ENCODE measurements around the gene ALOX15.
A peak's percentile ranks its signal among the peaks of the same experiment; 100 is the strongest.
"Not testable (repeated sequence)": the region's sequence is repeated elsewhere in the genome, so short reads cannot be mapped to it uniquely, and the experiment has no call there.

Gene ALOX15

DNA sequence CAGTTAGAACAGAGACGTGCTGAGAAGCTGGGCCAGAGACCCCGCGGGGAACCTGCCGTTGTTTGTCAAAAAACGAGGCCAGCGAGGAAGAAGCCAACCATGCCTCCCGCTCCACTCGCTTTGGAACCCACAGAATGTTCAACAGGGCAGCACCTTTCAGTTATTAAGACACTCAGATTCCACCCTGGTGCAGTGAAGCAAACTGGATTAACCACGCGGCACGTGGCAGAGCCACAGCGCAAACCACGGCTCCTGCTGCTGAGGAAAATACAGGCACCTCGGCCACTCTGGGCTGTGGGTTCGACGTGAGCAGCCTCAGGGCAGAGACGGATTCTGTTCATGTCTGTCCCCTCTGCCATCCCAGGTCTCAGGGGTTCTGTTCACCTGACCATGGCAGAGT lies 24.4 kb downstream of the ALOX15 start:
- DNase-seq, result no peak

DNA sequence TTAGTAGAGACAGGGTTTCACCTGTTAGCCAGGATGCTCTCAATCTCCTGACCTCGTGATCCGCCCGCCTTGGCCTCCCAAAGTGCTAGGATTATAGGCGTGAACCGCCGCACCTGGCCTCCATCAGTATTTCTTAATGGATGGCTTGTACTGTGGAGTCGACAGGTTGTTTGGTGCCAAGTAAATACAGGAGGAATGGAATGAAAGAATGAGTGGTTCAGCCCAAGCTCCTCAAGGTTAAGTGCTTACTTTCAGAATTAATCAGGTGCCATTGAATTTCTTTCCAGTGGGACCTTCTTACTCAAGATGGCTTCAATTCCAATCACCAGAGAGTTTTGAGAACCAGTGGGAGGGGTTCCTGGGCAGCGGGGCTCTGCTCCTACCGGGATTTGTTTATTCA lies 25.0 kb downstream of the ALOX15 start:
- no peak for DNase-seq

DNA sequence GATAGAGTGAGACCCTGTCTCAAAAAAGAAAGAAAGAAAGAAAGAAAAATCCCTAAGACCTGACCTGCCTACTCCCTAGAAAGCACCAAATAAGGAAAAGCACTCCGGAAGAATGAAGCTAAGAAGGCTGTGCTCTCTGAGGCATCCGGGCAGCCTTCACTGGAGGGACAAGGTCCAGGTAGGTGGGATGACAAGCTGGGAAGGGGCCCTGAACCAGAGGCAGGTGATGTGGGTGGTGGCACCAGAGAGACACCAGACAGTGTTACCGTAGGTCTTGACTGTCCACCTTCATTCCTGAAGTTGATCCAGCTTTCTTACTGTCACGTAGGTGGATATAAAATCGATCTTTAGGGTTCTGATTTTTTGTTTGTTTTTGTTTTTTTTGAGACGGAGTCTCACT lies 30.8 kb downstream of the ALOX15 start:
- no peak for DNase-seq

DNA sequence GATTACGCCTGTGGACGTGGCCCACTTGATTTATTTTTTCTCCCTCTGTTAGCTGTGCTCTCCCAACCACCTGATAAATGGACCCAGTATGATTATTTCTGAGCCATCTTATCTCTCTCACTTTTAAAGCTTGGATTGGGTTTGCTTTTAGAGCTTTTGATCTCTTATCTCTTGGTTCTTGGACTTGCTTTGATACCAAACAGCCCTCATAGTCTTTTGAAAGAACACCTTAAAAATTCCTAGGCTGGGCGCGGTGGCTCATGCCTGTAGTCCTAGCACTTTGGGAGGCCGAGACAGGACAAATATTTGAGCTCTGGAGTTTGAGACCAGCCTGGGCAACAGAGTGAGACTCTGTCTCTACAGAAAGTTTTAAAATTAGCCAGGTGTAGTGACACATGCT lies 31.3 kb downstream of the ALOX15 start:
- DNase-seq, result no peak

DNA sequence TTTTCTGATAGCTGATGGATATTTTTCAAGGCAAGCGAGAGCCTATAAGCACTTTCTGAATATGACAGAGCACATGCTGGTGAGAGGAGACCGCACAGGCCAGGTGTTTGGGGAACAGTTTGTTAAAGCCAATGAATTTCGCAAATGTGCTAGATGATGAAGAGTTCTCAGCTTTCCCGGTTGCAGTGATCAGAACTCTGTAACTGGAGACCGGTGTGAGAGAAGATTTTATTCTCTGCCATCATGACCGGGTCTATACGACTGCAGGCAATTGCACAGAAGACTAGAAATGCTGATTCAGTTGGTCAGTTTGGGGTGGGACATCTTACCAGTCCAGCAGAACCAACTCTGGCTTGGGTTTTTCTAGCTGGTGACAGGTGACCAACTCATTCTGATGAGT lies 31.7 kb downstream of the ALOX15 start:
- DNase-seq, result no peak

DNA sequence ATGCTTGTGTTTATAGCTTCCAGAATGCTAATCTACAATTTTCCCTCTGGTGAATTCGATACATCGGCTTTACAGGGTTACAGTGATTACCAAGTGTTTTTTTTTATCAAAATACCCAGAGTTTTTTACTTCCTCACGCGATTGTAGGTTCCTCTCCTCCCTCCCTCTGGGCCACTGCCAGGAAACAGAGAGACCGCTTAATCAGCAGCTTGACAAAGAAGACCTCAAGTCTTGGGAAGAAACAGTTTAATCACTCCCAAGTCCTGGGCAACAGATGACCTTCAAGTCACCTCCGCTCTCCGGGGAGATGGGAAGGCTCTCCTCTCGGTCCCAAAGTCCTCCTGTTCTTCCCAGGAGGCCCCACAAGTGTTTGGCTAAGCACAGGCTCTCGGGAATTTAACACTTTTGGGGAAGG lies 33.7 kb downstream of the ALOX15 start:
- peak; percentile 64 for DNase-seq

DNA sequence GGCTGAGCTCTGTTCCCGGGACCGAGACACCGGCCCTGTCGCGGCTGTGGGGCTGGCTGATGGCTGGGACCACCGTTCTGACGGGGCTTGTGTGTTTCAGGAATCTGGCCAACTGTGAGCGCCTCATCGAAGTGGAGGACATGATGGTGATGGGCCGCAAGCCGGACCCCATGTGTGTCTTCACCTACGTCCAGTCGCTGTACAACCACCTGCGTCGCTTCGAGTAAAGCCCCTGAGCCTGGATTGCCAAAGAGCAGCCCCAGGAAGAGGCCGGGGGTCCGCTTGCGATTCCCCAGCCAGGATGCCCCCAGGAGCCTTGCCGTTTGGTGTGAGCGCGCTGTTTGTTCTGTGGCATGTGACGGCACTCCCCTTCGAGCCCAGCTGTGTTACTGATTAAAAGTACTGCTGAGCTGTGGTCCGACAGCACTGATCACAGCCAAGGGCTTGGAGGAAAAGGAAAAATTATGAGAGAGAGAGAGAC lies 34.2 kb downstream of the ALOX15 start:
- DNase-seq, result no peak

DNA sequence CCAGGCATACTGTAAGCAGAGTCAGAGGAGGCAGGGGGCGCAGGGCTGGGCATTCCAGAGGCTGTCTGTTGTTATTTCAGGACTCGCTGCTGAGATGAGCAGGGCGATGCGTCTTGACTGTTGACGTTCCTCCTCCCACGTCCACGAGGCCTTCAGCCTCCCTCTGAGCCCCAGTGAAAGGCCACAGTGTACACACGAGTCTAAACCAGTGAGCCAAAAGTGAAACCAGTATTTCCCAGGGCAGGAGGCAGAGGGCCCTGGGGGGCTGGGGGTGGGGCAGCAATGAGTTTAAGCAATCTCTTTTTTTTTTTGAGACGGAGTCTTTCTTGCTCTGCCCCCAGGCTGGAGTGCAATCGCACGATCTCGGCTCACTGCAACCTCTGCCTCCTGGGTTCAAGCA lies 35.7 kb downstream of the ALOX15 start:
- DNase-seq, result peak; percentile 28

DNA sequence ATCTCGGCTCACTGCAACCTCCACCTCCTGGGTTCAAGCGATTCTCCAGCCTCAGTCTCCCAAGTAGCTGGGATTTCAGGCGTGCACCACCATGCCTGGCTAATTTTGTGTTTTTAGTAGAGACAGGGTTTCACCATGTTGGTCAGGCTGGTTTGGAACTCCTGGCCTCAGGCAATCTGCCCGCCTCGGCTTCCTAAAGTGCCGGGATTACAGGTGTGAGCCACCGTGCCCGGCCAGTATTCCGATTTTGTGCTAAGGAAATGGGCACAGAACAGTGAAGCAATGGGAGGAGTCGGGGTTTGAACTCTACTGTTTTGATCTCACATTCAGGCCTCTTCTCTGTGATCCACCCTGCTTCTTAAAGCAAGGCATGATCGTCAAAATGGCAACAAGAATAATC lies 36.7 kb downstream of the ALOX15 start:
- not testable (repeated sequence) for DNase-seq

DNA sequence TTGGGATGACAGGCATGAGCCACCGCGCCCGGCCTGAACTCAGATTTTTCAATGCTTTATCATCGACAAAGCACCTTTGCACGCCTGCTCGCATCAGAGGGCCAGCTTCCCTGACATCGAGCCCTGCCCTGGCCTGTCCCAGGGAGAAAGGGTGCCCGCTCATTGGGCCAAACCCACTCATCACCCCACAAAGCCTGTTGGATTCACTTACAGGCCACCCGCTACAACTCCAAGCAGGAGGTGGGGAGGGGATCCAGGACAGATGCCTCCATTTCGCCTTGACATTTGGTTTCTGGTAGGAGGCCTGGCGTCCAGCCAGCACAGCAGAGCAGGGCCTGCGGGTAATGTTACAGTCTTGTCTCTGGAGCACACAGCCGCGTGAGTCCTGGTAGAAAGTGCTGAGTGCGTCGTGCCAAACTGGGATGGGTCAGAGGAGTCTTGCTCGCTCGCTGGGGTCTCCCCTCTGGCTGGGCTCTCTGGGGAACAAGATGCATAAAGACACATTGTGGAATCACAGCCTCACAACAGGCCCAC lies 37.3 kb downstream of the ALOX15 start:
- peak; percentile 53 for DNase-seq

DNA sequence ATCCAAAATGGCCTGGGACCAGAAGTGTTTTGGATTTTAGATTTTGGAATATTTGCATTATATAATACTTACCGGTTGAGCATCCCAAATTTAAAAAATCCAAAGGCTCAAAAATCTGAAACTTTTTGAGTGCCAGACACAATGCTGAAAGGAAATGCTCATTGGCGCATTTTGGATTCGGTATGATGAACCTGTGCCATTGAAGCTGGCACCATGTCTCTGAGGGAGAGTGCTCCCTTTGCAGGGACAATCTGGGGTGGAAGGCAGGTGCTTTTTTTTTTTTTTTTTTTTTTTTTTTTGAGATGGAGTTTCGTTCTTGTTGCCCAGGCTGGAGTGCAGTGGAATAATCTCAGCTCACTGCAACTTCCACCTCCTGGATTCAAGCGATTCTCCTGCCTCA lies 39.4 kb downstream of the ALOX15 start:
- no peak for DNase-seq

DNA sequence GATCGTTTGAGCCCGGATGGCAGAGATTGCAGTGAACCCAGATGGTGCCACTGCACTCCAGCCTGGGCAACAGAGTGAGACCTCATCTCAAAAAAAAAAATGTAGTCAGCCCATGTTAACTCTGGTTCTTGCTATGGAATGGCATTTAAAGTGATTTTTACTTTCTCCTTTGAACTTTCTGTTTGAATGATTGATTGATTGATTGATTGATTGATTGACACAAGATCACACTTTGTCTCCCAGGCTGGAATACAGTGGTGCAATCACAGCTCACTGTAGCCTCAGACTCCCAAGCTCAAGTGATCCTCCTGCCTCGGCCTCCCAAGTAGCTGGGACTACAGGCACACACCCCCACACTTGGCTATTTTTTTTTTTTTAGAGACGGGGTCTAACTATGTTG lies 40.2 kb downstream of the ALOX15 start:
- DNase-seq, result no peak

DNA sequence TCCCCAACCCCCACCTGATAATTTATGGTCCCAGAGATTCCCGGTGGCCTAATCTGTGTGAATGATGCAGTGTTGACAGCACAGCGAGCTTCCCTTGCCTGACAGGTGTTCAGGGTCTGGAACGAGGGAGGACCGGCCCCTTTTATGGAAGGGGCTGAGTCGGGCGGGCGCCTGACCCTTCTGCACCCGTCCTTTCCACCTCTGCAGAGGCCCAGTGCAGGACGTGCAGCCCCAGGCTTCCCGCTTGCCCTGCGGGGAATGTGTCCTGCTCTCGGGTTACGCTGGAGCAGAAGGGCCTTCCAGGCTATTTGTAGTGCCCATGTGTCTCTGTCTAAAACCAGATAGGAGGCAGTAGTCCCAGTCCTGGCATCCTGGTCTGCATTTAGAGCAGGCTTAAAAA lies 40.9 kb downstream of the ALOX15 start:
- no peak for DNase-seq

DNA sequence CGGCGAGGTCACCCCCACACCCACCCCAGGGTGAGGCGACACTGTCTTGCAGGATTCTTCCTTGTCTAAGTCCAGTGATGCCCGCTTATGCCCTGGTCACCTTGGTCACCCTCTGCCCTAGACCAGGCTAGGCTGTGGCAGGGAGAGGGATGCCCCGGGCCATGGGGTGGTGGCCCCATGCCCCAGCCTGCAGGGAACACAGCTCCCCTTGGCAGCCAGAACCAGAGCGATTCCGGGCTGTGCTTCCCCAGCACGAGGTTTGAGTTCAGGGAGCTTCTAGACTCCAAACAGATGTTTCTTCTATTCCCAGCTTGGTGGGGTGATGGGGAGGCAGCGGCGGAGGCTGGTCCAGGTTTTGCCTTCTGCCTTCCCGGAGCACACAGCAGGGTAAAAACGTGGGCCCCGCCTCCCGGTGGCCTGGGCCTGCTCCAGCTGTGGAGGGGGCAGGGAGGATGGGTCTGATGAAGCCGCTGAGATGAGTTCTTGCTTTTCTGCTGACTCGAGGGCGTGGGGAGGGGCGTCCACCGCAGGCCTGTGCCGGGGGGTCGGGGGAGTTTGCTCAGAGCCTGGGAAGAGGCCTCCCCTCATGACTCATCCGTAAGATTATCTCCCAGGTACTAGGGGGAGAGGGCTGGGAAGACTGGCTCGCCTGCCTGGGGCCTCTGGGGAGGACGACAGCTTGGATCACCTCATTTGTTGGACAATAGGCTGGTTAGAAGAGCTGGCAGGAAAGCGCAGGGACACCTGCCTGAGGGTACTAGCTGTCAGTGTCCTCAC lies 41.8 kb downstream of the ALOX15 start:
- DNase-seq, result peak; percentile 10

DNA sequence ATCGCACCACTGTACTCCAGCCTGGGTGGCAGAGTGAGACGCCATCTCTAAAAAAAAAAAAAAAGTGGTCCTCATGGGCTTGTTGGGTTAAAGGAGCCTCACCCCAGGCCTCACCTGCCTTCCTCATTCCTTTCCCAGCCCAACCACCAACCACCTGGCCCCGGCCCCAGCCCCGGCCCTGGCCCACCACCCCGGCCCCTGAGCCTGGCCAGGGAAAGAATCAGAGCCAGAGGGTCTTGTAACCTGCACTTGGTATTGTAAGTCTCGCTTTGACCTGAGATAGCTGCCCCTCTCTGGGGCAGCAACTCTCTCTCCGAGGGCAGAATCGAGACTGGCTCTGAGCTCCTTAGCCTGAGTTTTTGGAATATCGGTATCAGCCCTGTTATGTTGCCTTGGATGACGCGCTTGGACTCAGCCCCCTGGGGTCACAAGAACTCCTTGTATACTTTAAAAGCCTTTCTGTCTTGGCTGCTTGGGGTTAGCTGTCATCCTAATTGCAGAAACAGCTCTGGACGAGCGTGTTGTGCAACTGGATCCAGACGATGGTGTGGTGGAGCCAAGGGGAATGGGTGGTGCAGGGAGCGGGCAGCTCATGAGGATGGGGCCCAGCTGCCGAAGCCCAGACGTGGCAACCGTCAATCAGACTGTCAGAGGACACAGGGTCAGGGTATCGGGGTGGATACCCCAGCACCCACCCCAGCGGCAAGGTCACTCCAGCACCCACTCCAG lies 42.5 kb downstream of the ALOX15 start:
- no peak for DNase-seq

DNA sequence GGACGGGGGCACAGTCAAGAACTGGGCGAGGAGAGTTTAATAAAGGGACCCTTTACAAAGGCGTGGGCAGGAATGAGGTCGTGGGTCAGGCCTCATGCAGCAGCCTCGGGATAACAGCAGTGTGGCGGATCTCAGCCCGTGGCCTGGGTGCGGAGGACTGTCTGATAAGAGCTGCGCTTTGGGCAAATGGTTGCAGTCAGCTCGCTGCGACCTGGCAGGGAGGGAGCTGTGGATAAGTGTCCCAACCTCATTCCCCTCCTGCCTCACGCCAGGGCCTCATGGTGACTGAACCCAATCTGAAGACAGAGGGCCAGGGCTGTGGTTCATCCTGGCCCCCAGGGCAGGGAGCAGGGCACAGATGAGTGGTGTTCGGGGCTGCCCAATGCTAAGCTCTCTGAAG lies 43.5 kb downstream of the ALOX15 start:
- no peak for DNase-seq

DNA sequence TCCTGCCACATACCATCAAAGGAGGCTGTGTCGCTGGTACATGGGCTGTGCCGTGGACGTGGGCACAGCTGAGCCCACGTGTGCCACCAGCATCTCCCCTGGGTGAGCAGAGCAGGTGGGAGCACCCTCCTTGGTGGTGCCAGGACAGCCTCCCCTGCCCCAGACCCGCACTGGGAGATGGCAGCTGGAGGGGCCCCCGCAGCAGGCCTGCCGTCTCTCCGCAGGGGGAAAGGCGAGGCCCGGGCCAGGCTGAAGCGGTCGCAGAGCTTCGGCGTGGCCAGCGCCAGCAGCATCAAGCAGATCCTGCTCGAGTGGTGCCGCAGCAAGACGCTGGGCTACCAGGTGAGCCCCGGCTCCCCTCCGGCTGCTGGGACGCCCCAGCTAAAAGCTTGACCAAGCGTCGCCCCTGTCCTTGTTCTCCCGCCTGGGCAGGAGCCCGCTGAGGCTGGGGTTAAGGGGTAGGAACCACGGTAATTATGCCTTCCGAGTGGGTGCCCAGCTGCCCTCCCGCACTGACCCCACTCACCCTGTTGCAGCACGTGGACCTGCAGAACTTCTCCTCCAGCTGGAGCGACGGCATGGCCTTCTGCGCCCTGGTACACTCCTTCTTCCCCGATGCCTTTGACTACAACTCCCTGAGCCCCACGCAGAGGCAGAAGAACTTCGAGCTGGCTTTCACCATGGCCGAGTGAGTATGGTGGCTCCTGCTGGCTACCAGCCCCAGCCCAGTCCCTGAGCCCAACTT lies 44.7 kb downstream of the ALOX15 start:
- no peak for DNase-seq

DNA sequence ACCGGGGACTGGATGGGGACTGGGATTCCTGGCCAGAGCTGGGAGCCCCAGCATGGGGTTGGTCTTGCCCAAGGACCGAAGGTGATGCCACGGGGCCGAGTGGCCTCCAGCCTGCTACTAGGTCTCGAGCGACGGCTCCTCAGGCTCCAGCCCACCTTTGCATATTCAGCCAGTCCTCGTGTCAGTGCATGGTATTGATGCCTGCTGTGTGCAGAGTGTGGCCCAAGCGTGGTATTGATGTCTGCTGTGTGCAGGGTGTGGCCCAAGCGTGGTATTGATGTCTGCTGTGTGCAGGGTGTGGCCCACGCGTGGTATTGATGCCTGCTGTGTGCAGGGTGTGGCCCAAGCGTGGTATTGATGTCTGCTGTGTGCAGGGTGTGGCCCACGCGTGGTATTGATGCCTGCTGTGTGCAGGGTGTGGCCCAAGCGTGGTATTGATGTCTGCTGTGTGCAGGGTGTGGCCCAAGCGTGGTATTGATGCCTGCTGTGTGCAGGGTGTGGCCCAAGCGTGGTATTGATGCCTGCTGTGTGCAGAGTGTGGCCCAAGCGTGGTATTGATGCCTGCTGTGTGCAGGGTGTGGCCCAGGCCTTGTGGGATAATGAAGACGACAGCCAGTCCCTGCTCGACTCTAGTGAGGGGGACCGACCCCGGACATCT lies 45.7 kb downstream of the ALOX15 start:
- DNase-seq, result not testable (repeated sequence)

DNA sequence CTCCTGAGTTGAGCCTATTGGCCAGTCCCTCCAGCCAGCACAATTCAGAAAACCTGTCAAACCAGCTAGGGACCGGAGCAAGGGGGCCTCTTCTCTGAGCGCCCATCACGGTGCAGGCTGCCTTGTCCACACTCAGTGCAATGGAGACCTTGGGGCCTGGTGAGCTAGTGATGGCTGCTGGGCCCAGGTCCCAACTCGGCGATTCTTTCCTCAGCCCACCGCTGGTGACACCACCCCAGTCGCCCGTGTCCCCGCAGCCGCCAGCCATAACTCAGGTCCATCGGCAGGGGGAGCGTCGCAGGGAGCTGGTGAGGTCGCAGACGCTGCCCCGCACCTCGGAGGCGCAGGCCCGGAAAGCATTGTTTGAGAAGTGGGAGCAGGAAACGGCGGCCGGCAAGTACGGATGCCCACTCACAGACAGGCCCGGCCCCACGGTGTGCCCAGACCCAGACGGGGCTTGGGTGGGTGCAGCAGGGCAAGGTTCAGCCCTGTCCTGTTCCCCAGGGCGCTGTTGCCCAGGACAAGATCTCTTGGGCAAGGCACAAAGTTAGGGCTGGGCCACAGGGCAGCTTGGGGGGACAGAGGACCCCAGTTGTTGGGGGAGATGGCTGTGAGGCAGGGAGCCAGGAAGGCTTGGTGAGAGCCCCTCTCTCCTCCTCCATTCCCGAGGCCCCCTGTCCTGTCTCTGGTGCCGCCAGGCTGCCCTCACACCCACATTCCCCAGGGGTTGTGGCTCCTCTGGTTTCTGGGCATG lies 46.4 kb downstream of the ALOX15 start:
- DNase-seq, result no peak

DNA sequence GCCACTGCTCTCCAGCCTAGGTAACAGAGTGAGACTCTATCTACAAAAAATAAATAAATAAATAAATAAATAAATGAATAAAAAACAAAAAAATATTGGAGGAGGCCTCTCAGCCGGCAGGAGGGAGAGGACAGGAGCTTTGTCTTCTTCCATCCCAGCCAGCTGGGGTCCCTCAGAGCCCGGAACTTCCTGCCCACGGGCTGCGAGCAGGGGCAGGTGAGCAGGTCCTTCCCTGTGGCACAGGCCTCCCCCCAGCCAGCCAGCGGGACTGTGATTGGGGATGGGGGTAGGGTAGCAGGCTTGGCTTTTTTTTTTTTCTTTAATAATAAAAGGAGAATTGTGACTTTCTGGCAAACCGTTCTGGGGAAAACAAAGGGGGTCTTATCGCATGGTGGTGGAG lies 47.1 kb downstream of the ALOX15 start:
- DNase-seq, result no peak

DNA sequence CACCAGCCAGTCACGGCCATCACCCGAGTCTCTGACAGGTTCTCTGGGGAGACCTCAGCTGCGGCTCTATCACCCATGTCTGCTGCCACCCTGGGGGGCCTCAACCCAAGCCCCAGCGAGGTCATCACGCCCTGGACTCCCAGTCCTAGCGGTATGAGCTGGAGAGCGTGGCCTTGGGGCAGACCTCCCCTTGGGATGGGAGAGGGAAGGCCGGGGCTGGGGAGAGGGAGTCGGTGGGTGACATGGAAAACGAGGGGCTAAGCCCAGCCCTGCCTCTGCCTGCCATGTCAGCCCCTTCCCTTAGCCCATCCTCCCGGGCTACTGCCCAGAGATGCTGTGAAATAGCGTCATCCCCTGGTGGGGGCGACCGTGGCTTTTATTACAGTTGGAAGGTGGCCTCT lies 48.5 kb downstream of the ALOX15 start:
- no peak for DNase-seq
